Mesendoderm (in vitro differentiated cells): ENCODE measurements around the gene CLK4.

Source experiments
- DNase-seq: peaks from one replicate; pipeline ENCODE4 v3.0.0; 2013
- H2AK5ac ChIP-seq: 2 replicates; pipeline ENCODE4 v1.6.1; 2013; ENCODE audit warnings: low read length, inconsistent platforms
- H2BK120ac ChIP-seq: 2 replicates; pipeline ENCODE4 v1.6.1; 2013; ENCODE audit warnings: low read depth, mild to moderate bottlenecking, low read length, moderate library complexity, mixed read lengths
- H2BK15ac ChIP-seq: replicated peaks from 2 replicates; pipeline ENCODE4 v1.6.1; 2013; ENCODE audit warnings: low read depth, mild to moderate bottlenecking, moderate library complexity
- H2BK5ac ChIP-seq: 2 replicates; pipeline ENCODE4 v1.6.1; 2013; ENCODE audit warnings: low read length, inconsistent platforms
- H3K18ac ChIP-seq: 2 replicates; pipeline ENCODE4 v1.6.1; 2013; ENCODE audit warnings: mild to moderate bottlenecking, low read length, mixed read lengths
- H3K23ac ChIP-seq: one replicate; pipeline ENCODE4 v1.6.1; 2013; ENCODE audit warnings: low read length
- H3K27ac ChIP-seq: 2 replicates; pipeline ENCODE4 v1.5.1; 2013; ENCODE audit warnings: low read depth, mild to moderate bottlenecking, inconsistent platforms, low read length, moderate library complexity
- H3K27me3 ChIP-seq: 2 replicates; pipeline ENCODE4 v1.6.1; 2013; ENCODE audit warnings: low read length, control low read depth, mild to moderate bottlenecking, inconsistent platforms; ENCODE audit not compliant: insufficient read depth, poor library complexity
- H3K36me3 ChIP-seq: 2 replicates; pipeline ENCODE4 v1.6.1; 2013; ENCODE audit warnings: low read length, inconsistent platforms; ENCODE audit not compliant: control insufficient read depth, insufficient read depth
- H3K4ac ChIP-seq: one replicate; pipeline ENCODE4 v1.6.1; 2013; ENCODE audit warnings: low read depth, mild to moderate bottlenecking, low read length, moderate library complexity
- H3K4me1 ChIP-seq: 2 replicates; pipeline ENCODE4 v1.6.1; 2013; ENCODE audit warnings: low read depth, low read length, inconsistent platforms; ENCODE audit not compliant: control insufficient read depth
- H3K4me2 ChIP-seq: 2 replicates; pipeline ENCODE4 v1.6.1; 2013; ENCODE audit warnings: low read length
- H3K4me3 ChIP-seq: 2 replicates; pipeline ENCODE4 v1.5.1; 2013; ENCODE audit warnings: mild to moderate bottlenecking, low read length
- H3K56ac ChIP-seq: one replicate; pipeline ENCODE4 v1.6.1; 2013; ENCODE audit warnings: low read length
- H3K79me1 ChIP-seq: 2 replicates; pipeline ENCODE4 v1.6.1; 2013; ENCODE audit warnings: low read length, inconsistent platforms
- H3K79me2 ChIP-seq: 2 replicates; pipeline ENCODE4 v1.6.1; 2013; ENCODE audit warnings: mild to moderate bottlenecking, low read length; ENCODE audit not compliant: control insufficient read depth, insufficient read depth
- H3K9ac ChIP-seq: 2 replicates; pipeline ENCODE4 v1.6.1; 2013; ENCODE audit warnings: low read length, inconsistent platforms
- H4K5ac ChIP-seq: one replicate; pipeline ENCODE4 v1.6.1; 2013; ENCODE audit warnings: low read length
- H4K8ac ChIP-seq: one replicate; pipeline ENCODE4 v1.6.1; 2013; ENCODE audit warnings: low read depth, mild to moderate bottlenecking, control low read depth, low read length, moderate library complexity
- WGBS: extraction: QIAGEN DNeasy Blood & Tissue Kit; methylation state at CpG from one replicate; pipeline ENCODE4 v1.1.7; 2013; ENCODE audit warnings: low lambda C conversion rate, missing lambda C conversion rate; ENCODE audit not compliant: insufficient coverage; ENCODE audit errors: extremely low coverage; 5-methylcytosine and 5-hydroxymethylcytosine counted together

CLK4 gene

GRCh38 chr5:178644826-178645545 lies 18.1 kb upstream of the CLK4 start:
- Histone ChIP-seq H3K4me1 (no peaks in the 10 kb centered on the region), H3K56ac (no peak overlapping the region), H4K5ac (no peak overlapping the region), H3K9ac (no peak overlapping the region), H2BK120ac (no peak overlapping the region), H2BK15ac (no peak overlapping the region), H4K8ac (no peak overlapping the region), H3K4ac (no peak overlapping the region), H3K18ac (no peak overlapping the region), H3K79me2 (no peaks in the 10 kb centered on the region), H3K27ac (no peak overlapping the region), H3K4me3 (no peak overlapping the region), H2AK5ac (no peak overlapping the region), H3K23ac (no peak overlapping the region), H3K79me1 (no peaks in the 10 kb centered on the region), H3K36me3 (no peaks in the 10 kb centered on the region), H3K27me3 (no peaks in the 10 kb centered on the region), H3K4me2 (no peak overlapping the region), H2BK5ac (no peak overlapping the region)
- no peak for DNase-seq
- no CpG with 5 or more reads among the region's 7 CpGs for WGBS

GRCh38 chr5:178642351-178642909 lies 15.6 kb upstream of the CLK4 start:
- H4K5ac ChIP-seq, result no peak overlapping the region
- no peak overlapping the region for H4K8ac ChIP-seq
- no peak overlapping the region for H3K9ac ChIP-seq
- H2BK15ac ChIP-seq, result no peak overlapping the region
- no peak overlapping the region for H3K4ac ChIP-seq
- no peak overlapping the region for H2BK120ac ChIP-seq
- no peak overlapping the region for H2BK5ac ChIP-seq
- DNase-seq, result no peak
- H3K4me2 ChIP-seq, result no peak overlapping the region
- no peaks in the 10 kb centered on the region for H3K36me3 ChIP-seq
- H3K27me3 ChIP-seq, result no peaks in the 10 kb centered on the region
- WGBS, result no CpG with 5 or more reads among the region's 1 CpG
- H3K27ac ChIP-seq, result no peak overlapping the region
- no peak overlapping the region for H3K18ac ChIP-seq
- no peaks in the 10 kb centered on the region for H3K79me2 ChIP-seq
- H3K23ac ChIP-seq, result no peak overlapping the region
- H2AK5ac ChIP-seq, result no peak overlapping the region
- H3K79me1 ChIP-seq, result no peaks in the 10 kb centered on the region
- no peak overlapping the region for H3K56ac ChIP-seq
- H3K4me1 ChIP-seq, result no peaks in the 10 kb centered on the region
- H3K4me3 ChIP-seq, result no peak overlapping the region

- Histone ChIP-seq H2BK5ac (no peak overlapping the region), H3K36me3 (no peaks in the 10 kb centered on the region), H3K79me2 (no peaks in the 10 kb centered on the region), H2AK5ac (no peak overlapping the region), H3K9ac (no peak overlapping the region), H3K4me1 (no peaks in the 10 kb centered on the region), H2BK15ac (no peak overlapping the region), H3K23ac (no peak overlapping the region), H3K79me1 (no peaks in the 10 kb centered on the region), H4K8ac (no peak overlapping the region), H3K4me2 (no peak overlapping the region), H3K4ac (no peak overlapping the region), H4K5ac (no peak overlapping the region), H3K56ac (no peak overlapping the region), H3K4me3 (no peak overlapping the region), H3K27ac (no peak overlapping the region), H3K18ac (no peak overlapping the region), H3K27me3 (no peaks in the 10 kb centered on the region), H2BK120ac (no peak overlapping the region)
- no peak for DNase-seq
- no CpG with 5 or more reads among the region's 9 CpGs for WGBS
These were observed 14.9 kb upstream of the CLK4 start for GRCh38 chr5:178641711-178642110.

- Histone ChIP-seq H2BK15ac (no peak overlapping the region), H2AK5ac (no peak overlapping the region), H4K5ac (no peak overlapping the region), H4K8ac (no peak overlapping the region), H2BK5ac (no peak overlapping the region), H3K9ac (no peak overlapping the region), H3K23ac (no peak overlapping the region), H3K4me2 (no peak overlapping the region), H3K27ac (no peak overlapping the region), H3K18ac (no peak overlapping the region), H3K4me1 (no peaks in the 10 kb centered on the region), H3K27me3 (no peaks in the 10 kb centered on the region), H2BK120ac (no peak overlapping the region), H3K36me3 (no peaks in the 10 kb centered on the region), H3K79me1 (no peaks in the 10 kb centered on the region), H3K79me2 (no peaks in the 10 kb centered on the region), H3K4ac (no peak overlapping the region), H3K4me3 (no peak overlapping the region), H3K56ac (no peak overlapping the region)
- DNase-seq, result no peak
- no CpG with 5 or more reads among the region's 13 CpGs for WGBS
These were observed 13.6 kb upstream of the CLK4 start for GRCh38 chr5:178640331-178641045.

- no peak overlapping the region for H3K4me3 ChIP-seq
- no peak overlapping the region for H3K27ac ChIP-seq
- H3K4me1 ChIP-seq, result no peaks in the 10 kb centered on the region
- no peak overlapping the region for H3K18ac ChIP-seq
- H2BK15ac ChIP-seq, result no peak overlapping the region
- no peak overlapping the region for H3K56ac ChIP-seq
- no peak for DNase-seq
- no peaks in the 10 kb centered on the region for H3K27me3 ChIP-seq
- no peak overlapping the region for H3K4ac ChIP-seq
- no peak overlapping the region for H2AK5ac ChIP-seq
- WGBS, result no CpG with 5 or more reads among the region's 9 CpGs
- H3K79me1 ChIP-seq, result no peaks in the 10 kb centered on the region
- H3K9ac ChIP-seq, result no peak overlapping the region
- H3K36me3 ChIP-seq, result no peaks in the 10 kb centered on the region
- H4K5ac ChIP-seq, result no peak overlapping the region
- no peak overlapping the region for H3K4me2 ChIP-seq
- H3K23ac ChIP-seq, result no peak overlapping the region
- H3K79me2 ChIP-seq, result no peaks in the 10 kb centered on the region
- H2BK5ac ChIP-seq, result no peak overlapping the region
- no peak overlapping the region for H2BK120ac ChIP-seq
- no peak overlapping the region for H4K8ac ChIP-seq
These were observed 10.7 kb upstream of the CLK4 start for GRCh38 chr5:178637356-178638074.
